Stimulated activated CD4-positive, alpha-beta T cell treated with anti-CD3 and anti-CD28 coated beads, Interleukin-15, amount 100 ng/mL, for 48 hours (primary cell): ENCODE measurements around the gene IQCH.

Source experiments
- DNase-seq, 2 donors: peaks; one replicate each; pipeline ENCODE4 v3.0.0-alpha.2; 2020; ENCODE audit warnings: low read depth in 2 of 2

Gene IQCH

DNA sequence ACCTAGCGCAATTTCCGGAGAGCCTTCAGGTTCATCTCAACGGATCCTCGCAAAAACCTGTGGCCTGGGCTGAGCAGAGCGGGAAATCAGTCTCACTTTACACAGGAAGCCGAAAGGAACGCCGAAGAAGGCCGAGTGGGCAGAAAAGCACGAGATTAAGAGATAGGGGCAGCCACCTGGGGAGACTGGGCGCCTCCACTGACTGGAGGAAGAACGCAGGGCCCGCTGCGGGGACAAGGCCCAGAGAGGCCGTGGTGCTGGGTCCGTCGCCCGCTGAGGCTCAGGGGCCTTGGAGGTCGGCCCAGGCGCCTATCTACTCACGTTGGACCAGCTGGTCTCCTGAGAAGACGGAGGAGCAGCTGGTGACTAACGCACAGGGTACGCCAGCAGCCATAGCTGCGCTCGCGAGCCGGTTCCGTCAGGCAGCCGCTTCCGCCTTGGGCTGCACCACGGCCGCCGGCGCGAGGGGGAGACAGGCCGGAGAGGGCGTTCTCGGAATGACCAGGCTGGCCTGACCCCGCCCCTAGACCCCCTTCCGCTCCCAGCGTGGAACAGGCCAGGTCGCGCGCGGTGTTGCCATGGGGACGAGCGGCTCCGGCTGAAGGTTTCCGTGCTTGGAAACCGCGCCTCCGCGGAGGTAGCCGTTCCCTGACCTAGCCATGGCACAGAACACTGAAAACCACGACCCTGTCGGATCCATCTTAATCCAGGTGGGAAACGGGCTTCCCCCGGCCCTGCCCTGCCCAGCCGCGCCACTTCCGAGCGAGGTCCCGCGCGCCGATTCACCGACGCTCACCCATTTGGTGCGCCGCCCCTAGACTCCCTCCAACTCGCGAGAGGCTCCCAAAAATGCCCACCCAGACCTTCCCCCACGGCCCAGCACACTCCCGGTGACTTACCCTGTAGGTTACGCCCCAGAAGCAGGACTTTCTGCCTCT lies at the start of gene IQCH, which contains the start of gene AAGAB:
Gene IQCH (plus strand): TSS at position 549 of the 938 bp plus-strand sequence. CDS start 111 bp downstream, at position 660.
Gene AAGAB (minus strand): TSS at position 424 of the 938 bp plus-strand sequence. CDS start 30 bp downstream, at position 394.
- DNase-seq, result peak; percentile 95 to 98

DNA sequence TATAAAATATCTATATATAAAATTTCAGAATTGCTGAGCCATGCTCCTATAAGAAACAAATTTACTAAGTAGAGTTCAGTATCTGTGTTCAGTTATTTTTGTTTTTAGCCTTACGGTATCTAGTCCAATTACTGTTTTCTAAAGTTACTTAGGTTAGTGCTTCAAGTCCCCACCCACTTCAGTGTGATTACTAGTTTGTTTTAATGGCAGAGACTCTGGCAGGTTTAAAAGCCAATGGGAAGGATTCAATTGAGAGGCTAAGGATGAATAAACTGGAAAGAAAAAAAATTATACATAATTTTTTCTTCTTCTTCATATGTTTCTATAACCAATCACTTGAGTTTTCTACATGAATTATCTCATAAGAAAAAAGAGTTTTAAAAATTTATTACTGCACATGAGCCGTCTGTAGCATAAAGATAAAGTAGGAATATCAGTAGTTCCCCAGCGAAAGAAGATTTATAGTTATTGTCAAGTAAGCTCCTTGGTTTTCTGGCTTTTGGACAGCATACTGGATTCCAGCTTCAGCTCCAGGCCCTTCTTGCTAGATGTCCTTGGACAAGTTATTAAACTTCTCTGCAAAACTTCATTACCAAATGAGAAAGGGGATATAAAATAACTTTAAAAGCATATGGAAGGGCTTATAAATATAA lies 46.9 kb upstream of the IQCH start:
- no peak for DNase-seq

DNA sequence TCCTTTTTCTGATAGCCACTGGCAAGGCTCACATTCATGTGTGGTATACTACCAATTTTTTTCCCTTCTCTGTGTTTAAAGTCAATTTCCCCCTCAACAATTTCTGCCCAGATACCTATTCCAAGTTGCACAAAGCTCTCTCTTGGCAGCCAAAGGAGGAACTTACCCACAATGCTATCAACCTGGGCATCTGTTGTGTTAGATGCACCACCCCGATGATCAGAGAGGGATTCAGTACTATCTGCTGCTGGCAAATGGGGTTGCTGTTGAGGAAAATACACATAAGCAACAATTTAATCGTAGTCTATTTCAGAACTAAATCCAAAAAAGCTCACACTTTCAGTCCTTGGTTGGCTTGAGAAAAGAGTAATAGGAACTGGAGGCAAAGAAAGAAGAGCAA lies 46.2 kb upstream of the IQCH start:
- no peak for DNase-seq

DNA sequence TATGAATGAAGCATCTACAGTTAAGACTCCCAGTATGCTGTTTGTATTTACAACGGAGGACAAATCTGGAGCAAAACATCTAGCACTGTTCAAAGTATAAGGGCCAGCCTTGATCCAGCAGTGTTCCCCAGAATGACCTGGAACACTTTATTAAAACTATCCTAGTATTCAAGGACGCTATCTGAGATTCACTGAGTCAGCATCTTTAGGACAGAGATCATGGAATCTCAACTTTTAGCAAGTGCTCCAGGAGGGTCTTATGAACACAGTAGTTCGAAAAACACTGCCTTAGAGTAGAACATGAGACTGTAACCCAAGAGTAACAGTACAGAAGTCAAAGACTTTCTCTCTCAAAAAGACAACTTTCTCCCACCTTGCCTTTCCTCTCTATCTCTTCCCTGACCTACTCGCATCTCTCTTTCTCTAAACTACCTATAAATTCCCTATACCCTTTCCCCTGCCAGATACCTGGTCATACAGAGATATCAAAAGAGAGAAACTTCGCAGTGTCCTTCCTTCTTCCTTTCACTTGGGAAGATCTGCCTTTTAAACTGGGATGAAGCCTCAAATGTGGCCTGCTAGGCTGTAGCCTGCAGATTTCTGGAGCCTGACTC lies 43.9 kb upstream of the IQCH start:
- DNase-seq, result no peak

DNA sequence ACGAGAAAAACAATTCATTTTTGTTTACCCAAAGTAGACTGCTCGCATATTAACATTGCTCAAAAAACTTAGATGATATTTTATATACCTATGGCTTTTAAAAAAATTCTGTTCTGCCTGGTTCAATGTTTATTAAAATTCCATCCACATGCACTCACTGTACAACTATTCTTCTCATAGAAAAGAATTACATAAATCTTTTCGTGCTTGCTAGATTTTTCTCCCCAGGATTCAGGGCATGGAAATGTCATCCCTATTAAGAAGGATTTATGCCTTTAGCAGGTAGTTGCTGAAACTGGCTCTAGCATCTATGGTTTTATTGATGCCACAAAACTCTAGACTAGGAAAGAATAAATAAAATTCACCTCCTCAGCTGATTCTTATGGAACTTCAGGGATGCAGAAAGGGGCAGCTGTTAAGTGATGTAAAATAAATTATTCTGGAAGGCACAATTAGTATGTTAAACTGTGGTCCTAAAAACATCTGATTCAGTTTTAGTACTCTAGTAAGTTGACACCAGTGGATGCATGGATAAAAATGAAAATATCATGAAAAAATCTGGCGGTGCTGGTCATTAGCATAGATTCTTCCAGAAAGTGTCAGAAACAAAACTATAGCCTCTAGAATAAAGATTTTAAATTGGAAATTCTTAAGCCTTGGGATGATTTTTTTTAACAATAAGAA lies 41.8 kb upstream of the IQCH start:
- no peak for DNase-seq

DNA sequence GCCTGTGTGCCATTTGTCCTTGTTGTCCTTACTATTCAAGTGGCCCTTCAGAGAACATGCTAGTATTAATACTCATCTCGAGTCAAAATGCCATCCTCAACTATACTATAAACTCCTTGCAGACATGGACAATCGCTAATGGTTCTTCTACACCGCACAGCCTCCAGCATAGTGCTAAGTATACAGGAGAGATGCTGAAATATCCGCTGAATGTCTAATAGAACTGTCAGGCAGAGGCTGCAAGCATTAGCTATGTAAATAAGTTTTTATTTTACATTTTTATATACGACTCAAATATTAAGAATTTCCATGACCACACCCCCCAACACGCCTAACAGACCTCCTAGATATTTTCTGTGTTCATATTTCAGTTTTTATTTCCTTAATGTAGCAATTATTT lies 39.5 kb upstream of the IQCH start:
- no peak for DNase-seq

DNA sequence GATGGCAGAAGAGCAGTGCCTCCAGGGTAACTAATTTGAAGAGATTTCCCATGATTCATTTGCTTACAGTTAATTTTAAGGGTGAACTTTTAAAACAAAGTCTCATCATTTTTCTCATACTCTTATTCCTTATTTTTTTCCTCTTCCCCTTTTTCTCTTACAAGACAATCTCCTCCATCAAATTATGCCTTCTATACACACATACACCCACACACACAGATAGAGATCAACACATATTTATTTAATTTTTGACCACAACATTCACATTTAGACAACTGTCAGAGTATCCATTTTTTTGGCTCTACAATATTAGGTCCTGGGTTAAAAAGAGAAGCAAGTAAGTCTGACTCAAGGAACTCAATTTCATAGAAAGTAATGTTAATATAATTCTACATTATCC lies 37.7 kb upstream of the IQCH start:
- DNase-seq, result no peak

DNA sequence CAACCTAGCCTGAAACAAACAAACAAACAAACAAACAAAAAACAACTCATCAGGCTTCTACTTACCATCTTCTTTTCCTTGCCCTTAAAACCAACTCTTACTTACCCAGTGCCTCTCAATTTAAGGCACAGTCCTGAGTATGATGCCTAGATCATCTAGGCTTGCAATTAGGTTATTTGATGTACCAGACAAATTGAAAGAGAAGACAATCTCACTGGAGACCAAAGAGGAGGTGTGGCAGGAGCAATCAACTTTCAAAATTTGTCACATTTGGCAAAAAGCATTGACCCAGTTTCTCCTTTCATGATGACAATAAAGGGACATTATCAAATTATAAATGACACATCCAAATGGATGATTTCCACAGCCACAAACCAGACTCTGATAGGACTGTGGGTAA lies 36.2 kb upstream of the IQCH start:
- no peak for DNase-seq

DNA sequence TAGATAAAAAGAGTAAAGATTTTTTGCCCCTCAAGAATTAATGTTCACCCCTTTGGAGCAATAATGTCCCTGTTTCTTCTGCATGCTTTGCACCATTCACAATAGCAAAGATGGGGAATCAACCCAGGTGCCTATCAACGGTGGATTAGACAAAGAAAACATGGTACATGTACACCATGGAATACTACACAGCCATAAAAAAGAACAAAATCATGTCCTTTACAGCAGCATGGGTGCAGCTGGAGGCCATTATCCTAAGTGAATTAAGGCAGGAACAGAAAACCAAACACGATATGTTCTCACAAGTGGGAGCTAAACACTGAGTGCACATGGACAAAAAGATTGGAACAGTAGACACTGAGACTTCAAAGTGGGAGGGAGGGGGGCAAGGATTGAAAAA lies 35.3 kb upstream of the IQCH start:
- DNase-seq, result no peak

DNA sequence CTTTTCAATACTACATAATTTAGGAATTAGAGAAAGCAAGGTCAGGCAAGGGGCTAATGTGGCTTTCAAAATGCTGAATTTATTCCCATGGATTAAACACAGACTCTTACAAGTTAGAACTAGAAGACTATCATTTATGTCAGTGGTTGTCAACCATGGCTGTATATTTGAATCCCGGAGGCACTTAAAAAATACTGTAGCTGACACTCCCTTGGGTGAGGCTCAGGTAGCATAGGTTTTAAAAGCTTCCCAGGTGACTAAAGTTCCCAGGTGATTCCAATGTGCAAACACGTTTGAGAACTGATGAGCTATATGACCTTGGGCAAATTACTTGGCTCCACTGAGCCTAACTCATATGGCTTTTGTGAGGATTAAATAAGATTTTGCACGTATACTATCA lies 29.7 kb upstream of the IQCH start:
- no peak for DNase-seq

DNA sequence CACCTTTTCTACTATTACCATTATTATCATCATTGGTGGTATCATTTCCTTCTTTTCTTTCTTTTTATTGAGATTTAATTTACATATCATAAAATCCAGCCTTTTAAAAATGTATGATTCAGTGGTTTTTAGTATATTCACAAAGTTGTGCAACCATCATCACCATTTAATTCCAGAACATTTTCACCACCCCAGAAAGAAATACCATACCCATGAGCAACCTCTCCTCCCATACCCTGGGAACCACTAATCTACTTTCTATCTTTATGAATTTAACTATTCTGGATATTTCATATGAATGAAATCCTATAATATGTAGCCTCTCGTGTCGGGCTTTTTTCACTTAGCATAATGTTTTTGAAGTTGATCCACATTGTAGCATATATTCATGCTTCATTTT lies 29.2 kb upstream of the IQCH start:
- no peak for DNase-seq

DNA sequence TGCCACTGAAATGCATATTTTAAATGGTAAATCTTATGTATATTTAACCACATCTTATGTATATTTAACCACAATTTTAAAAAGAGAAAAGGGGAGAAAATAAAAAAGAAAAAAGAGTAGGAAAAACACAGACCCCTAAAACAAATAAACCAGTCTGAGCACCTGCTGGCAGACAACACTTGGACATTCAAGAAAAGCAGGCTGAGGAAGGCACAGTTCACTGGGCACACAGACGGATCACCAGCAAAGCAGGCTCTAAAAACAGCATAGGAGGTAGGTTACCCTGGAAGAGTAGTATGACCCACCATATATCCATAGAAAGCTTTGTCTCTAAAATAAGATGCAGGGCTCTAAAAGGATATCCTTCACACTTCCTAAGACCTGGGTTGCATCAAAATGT lies 27.2 kb upstream of the IQCH start:
- DNase-seq, result no peak

DNA sequence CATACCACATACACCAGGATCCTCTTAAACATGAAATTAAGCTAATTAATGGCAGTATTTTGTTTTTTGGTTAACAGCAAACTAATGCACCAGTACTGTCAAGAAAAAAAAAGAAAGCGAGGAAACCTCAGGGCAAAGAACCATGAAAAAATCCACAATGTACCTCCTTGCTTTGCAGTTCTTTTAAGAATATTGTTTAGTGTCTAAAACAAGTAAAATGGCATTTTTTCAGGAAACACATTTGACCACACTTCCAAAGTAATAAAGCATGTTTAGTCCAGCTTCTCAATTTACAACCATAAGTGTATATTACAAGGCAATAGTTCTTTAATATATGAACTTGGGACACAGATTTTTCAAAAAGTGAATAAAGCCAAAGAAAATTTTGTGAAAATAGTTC lies 26.7 kb upstream of the IQCH start:
- DNase-seq, result no peak

DNA sequence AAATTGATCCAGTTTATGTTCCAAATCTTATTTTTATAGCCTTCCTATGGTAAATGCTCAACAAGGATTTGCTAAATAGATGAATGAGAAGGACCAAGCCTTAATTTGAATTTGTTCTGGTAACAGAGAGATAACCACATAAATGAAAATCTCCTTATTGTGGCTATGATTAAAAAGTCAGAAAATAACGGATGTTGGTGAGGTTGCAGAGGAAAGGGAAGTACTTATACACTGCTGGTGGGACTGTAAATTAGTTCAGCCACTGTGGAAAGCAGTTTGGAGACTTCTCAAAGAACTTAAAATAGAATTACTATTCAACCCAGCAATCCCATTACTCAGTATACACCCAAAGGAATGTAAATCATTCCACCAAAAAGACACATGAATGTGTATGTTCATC lies 26.3 kb upstream of the IQCH start:
- no peak for DNase-seq

DNA sequence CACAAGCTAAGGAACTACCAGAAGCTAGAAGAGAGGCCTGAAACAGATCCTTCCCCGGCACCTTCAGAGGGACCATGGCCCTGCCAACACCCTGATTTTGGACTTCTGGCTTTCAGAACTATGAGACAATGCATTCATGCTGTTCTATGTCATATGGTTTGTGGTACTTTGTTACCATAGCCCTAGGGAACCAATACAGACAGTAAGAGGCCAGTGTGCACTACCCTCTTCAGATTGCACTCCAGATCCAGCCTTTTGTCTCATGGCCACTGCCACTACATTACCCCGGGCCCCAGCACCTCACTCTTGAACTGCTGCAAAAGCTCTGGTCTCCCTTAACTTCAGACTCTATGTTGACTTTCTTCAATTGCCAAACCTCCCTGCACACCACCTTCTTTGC lies 24.1 kb upstream of the IQCH start:
- DNase-seq, result no peak

DNA sequence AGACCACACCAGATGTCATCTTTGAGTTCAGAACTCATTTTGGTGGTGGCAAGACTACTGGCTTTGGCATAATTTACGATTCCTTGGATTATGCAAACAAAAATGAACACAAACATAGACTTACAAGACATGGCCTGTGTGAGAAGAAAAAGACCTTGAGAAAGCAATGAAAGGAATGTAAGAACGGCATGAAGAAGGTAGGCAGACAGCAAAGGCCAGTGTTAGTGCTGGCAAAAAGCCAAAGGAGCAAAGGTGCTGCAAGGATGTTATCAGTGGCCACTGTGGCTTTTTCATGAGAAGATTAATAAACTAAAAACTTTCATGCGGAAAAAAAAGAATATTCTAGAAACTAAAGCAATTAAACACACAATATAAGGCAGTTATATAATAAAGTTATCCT lies 22.0 kb upstream of the IQCH start:
- DNase-seq, result no peak

DNA sequence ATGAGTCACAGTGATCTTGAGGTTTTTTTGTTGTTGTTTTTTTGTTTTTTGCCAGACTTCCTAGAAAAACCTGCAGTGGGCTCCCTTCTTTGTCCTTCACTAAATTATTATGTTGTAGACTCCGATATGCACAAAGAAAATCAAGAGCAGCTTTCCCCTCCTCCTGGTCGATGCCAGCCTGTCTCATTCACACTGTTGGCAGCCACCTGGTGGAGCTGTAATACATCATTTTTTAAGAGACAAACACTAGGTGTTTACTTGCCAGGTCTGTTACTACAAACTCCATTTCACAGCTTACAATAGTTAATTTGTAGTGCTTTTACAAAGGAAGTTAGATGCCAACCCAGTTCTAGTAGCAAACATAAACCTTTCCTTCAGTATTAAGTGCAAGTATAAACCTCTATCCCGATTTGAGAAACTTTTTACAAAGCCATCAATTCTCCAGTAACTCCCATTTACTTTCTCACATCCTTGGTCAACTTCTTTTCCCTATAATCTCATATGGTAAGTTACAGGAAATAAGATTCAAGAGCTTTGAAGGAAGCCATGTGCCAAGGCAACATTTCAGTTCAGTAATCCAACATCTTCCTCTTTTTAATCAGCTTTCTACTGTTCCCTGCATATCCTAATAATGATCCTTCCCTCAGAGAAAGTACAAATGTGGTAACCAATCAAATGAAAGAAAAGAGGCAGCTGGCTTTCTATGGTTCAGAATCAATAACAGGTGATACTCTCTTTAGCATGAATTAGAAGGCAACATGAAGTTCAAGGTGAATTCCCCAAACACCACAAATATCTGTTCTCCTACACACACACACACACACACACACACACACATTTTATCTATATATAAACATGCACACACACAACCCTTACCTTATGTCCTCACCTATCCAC lies 14.1 kb upstream of the IQCH start:
- no peak for DNase-seq

DNA sequence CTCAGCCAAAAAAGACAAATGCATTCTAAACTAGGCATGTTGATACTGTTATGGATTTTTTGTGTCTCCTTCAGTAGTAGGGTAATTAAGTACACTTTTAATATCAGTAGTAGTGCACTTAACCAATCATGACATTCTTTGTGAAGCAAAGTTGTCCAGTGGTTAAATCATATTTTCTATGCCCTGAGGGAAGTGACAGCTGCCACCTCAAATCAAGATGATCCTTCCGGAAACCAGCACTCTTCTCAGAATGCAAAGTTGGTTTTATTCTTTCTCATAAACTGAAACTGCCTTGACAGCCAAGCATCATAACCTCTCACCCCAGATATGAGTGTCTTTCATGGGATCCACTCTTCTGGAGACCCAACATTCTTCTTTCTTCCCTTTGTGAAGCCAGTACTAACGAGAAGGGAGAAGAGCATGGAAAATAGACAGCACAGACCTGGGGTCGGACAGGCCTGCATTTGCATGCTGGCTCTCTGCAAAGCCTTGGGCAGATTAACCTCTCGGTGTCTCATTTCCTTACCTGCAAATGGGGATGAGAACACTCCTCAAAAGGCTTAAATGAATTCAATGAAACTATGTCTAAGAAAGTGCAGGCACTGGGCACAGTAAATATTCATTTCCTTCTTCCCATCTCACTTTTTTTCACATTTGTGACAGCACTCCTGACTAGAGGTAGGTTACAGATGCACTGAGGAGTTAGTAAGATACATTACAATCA lies 13.3 kb upstream of the IQCH start:
- DNase-seq, result peak in 1 of 2 donors; percentile 24

DNA sequence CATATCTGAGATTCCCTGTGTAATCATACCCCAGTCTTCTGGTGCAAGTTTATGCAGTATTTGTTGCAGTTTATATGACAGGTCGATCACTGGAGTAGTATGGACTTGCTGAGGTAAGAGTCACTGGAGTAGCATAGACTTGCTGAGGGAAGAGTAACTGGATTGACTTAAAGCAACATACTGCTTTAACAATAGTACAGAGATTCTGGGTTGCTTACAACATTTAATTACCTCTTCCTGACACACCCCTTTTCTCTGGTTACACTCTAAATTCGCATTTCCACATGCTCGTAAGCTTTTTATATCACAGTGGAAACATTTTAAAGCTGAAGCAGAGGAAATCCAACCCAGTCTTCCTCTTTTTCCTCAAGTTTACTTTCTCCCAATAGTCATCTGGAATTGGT lies 11.9 kb upstream of the IQCH start:
- DNase-seq, result no peak

DNA sequence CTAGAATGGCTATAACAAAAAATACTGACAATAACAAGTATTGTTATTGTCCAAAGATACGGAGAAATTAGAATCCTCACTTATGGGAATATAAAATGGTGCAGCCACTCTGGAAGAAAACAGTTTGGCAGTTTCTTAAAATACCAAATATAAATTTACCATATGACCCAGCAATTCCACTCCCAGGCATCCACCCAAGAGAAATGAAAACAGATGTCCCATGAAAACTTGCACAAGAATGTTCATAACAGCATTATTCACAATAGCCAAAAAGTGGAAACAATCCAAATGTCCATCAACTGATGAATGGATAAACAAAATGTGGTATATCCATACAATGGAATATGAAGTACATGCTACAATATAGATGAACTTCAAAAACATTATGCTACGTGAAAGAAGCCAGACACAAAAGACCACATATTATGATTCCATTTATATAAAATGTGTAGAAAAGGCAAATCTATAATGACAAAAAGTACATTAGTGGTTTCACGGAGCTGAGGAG lies 9.6 kb upstream of the IQCH start:
- no peak for DNase-seq
